Measurements from ENCODE around the gene HOXC9.

DNA sequence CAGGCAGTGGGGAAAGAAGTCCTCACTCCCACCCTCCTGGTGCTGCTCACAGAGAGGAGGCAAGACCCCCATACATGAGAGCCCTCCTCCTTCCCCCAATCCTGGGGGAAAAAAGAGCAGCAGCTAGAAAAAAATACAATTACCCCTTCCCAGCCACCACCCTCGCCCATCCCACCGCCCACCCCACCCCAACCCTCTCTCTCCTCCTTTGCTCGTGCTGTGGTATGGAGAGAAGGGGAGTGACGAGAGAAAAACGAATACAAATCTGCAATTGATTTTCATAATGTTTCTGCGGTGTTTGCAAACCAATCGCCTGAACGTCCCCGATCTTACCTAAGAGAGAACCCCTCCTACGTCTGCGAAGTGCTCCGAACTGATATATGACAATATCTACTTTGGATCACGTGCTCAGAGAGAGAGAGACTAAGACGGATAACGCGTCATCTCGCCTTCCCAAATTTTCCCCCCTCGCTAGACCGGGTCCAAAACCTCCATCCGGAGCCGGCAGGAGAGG, 27.2 kb upstream of the HOXC9 start, which contains the start of gene HOXC11:
- TF ChIP-seq, protein P1, sequence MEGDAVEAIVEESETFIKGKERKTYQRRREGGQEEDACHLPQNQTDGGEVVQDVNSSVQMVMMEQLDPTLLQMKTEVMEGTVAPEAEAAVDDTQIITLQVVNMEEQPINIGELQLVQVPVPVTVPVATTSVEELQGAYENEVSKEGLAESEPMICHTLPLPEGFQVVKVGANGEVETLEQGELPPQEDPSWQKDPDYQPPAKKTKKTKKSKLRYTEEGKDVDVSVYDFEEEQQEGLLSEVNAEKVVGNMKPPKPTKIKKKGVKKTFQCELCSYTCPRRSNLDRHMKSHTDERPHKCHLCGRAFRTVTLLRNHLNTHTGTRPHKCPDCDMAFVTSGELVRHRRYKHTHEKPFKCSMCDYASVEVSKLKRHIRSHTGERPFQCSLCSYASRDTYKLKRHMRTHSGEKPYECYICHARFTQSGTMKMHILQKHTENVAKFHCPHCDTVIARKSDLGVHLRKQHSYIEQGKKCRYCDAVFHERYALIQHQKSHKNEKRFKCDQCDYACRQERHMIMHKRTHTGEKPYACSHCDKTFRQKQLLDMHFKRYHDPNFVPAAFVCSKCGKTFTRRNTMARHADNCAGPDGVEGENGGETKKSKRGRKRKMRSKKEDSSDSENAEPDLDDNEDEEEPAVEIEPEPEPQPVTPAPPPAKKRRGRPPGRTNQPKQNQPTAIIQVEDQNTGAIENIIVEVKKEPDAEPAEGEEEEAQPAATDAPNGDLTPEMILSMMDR (IDR thresholded peaks at IDR 0.05): no peak
- TF ChIP-seq POLR2A (IDR thresholded peaks at IDR 0.05): no peak
